Loucy (cell line): ENCODE measurements around the gene SMG1.

Experiments
- CTCF ChIP-seq: fragments of 200-600 bp; sonication (generic); conservative IDR thresholded peaks from 2 replicates; pipeline ENCODE4 v1.5.1; 2014; ENCODE audit warnings: mild to moderate bottlenecking, antibody characterized with exemption, low read length
- EZH2phosphoT487 ChIP-seq: fragments of 200-600 bp; IDR thresholded peaks from 2 replicates; pipeline ENCODE4 v1.6.1; 2018; ENCODE audit warnings: antibody characterized with exemption, mild to moderate bottlenecking, moderate library complexity, borderline replicate concordance

- TF ChIP-seq CTCF (no peak), EZH2phosphoT487 (no peak)
Observed at GRCh38 chr16:18966791-18967190, 40.6 kb upstream of the SMG1 start.
